Measurements from ENCODE around the gene MOV10.
A peak's percentile ranks its signal among the peaks of the same experiment; 100 is the strongest.

The MOV10 gene

GRCh38 chr1:112718691-112719418, 44.4 kb downstream of the MOV10 start (continued):
- TF ChIP-seq PRDM10 (tag by site-specific recombination; IDR thresholded peaks at IDR 0.05) (peak; percentile 66), ZNF2 (tag by site-specific recombination; IDR thresholded peaks at IDR 0.05) (peak; percentile 78), SP7 (tag by site-specific recombination; IDR thresholded peaks at IDR 0.05) (peak; percentile 27; the same call in 1 of the 2 replicates), ZNF571 (tag by site-specific recombination; IDR thresholded peaks at IDR 0.05) (no peak), ZBTB17 (tag by site-specific recombination; IDR thresholded peaks at IDR 0.05) (peak; percentile 47), ZNF626 (tag by site-specific recombination; IDR thresholded peaks at IDR 0.05) (no peak)

GRCh38 chr1:112719706-112720105, 45.2 kb downstream of the MOV10 start:
- TF ChIP-seq ZNF843 (tag by site-specific recombination; IDR thresholded peaks at IDR 0.05) (no peak), ZNF366 (tag by site-specific recombination; conservative IDR thresholded peaks at IDR 0.05) (no peak), OSR2 (tag by site-specific recombination; IDR thresholded peaks at IDR 0.05) (no peak), ZNF510 (tag by site-specific recombination; IDR thresholded peaks at IDR 0.05; ENCODE audit: insufficient replicate concordance) (no peak), ZNF560 (tag by site-specific recombination; IDR thresholded peaks at IDR 0.05; ENCODE audit: borderline replicate concordance) (no peak)
- no peak overlapping the region for H3K27ac ChIP-seq (ENCODE audit: extremely low read depth, low read depth, low read length)
- ChIA-PET POLR2A (interaction anchor here (0.6 kb wide), 1 partner anchor 1595 kb away, joined by 4 read pairs; no protein-coding TSS in a partner anchor), CTCF (interaction anchor here (0.9 to 9.1 kb wide), 14 partner anchors 8 to 353 kb away, joined by 3 to 417 read pairs (median 9); partner anchors contain the start of gene LRIG2)
- H3K9me3 ChIP-seq (ENCODE audit: control insufficient read depth, insufficient read depth, low read depth, low read length): no peaks in the 10 kb centered on the region
- no peaks in the 10 kb centered on the region for H3K36me3 ChIP-seq (ENCODE audit: control insufficient read depth in 2 of 2, insufficient read depth in 1 of 2, low read length in 2 of 2)
- no peaks in the 10 kb centered on the region for H3K4me1 ChIP-seq (ENCODE audit: control insufficient read depth, insufficient read depth, low read length)
- no peak overlapping the region for H3K4me3 ChIP-seq (ENCODE audit: low read depth, low read length)

- TF ChIP-seq ZNF423 (tag by site-specific recombination; IDR thresholded peaks at IDR 0.05): no peak
- TF ChIP-seq ZNF544 (tag by site-specific recombination; IDR thresholded peaks at IDR 0.05): no peak
- no peak for TF ChIP-seq ZNF830 (tag by site-specific recombination; IDR thresholded peaks at IDR 0.05; ENCODE audit: low read depth)
- no peak for TF ChIP-seq ZSCAN30 (tag by site-specific recombination; IDR thresholded peaks at IDR 0.05)
- TF ChIP-seq GFI1B (tag by site-specific recombination; IDR thresholded peaks at IDR 0.05): no peak
- TF ChIP-seq ZNF624 (tag by site-specific recombination; IDR thresholded peaks at IDR 0.05): no peak
- no peak for TF ChIP-seq ZNF169 (tag by site-specific recombination; IDR thresholded peaks at IDR 0.05)
- no peak for TF ChIP-seq KLF16 (tag by site-specific recombination; IDR thresholded peaks at IDR 0.05)
- no peak for TF ChIP-seq KLF10 (tag by site-specific recombination; IDR thresholded peaks at IDR 0.05)
- TF ChIP-seq ZBTB21 (tag by site-specific recombination; IDR thresholded peaks at IDR 0.05): no peak
- no peak for TF ChIP-seq SP2 (tag by site-specific recombination; IDR thresholded peaks at IDR 0.05)
- no peak for TF ChIP-seq PRDM4 (tag by site-specific recombination; IDR thresholded peaks at IDR 0.05)
- TF ChIP-seq ZBTB8A (tag by site-specific recombination; IDR thresholded peaks at IDR 0.05): no peak
- TF ChIP-seq ZNF660 (tag by site-specific recombination; IDR thresholded peaks at IDR 0.05): no peak
- Histone ChIP-seq H3K36me3 (ENCODE audit: control insufficient read depth in 2 of 2, insufficient read depth in 1 of 2, low read length in 2 of 2) (no peaks in the 10 kb centered on the region), H3K9me3 (ENCODE audit: control insufficient read depth, insufficient read depth, low read depth, low read length) (no peaks in the 10 kb centered on the region), H3K27ac (ENCODE audit: extremely low read depth, low read depth, low read length) (no peak overlapping the region), H3K4me1 (ENCODE audit: control insufficient read depth, insufficient read depth, low read length) (no peaks in the 10 kb centered on the region), H3K4me3 (ENCODE audit: low read depth, low read length) (no peak overlapping the region)
- POLR2A ChIA-PET: no interaction called here
- CTCF ChIA-PET: interaction anchor here (0.8 to 9.1 kb wide), 4 partner anchors 83 to 352 kb away, joined by 4 to 417 read pairs (median 44); partner anchors contain the start of gene LRIG2
These were observed 46.3 kb downstream of the MOV10 start for GRCh38 chr1:112720800-112721199.
